ENCODE data around the gene AXDND1. TPM values are rescaled to one million over a fixed set of nuclear protein-coding genes. Genes with fewer than 3 reads are reported as not detected.
A peak's percentile ranks its signal among the peaks of the same experiment; 100 is the strongest.

The AXDND1 gene
- total RNA-seq, 1 experiment from 2014 or later, result 0.48 TPM

DNA sequence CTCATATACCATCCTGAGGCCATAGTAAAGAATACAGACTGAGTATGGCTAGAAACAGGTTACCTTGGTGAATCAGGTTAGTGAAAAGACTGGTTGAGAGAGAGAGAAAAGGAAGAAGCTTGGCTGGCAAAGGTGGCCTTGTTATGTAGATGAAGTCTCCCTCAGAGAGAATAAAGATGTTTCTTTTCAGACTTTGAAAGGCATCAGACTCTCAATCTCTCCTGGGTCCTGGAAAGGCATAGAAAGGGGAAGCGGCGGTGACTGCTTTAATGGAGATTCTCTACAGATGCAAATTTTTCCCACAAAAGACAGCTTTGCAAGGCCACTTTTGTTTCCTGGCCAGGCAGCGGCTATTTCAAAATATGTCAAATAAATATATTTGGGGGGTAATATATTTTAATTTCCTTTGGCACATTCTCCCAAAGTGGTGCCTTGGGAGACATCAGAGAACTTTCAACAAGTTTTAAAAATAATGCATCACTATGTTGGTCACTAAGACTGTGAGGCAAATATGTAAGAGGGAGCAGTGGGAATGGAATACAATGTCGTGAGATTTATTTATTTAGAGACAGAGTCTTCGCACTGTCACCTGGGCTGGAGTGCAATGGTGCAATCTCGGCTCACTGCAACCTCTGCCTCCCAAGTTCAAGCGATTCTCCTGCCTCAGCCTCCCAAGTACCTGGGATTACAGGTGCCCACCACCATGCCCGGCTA lies 163.9 kb downstream of the AXDND1 start:
- in situ Hi-C loops (cut with HindIII; ENCODE audit: low pct_unique_long_range_greater_than_20kb, low sequenced_read_pairs), result no loop called here
- DNase-seq (ENCODE audit: low read depth, low spot score), result no peak

GRCh38 chr1:179530352-179530751 lies 164.6 kb downstream of the AXDND1 start:
- no peak for DNase-seq (ENCODE audit: low read depth, low spot score)
- in situ Hi-C loops (cut with HindIII; ENCODE audit: low pct_unique_long_range_greater_than_20kb, low sequenced_read_pairs), result no loop called here

GRCh38 chr1:179541774-179542173 lies 176.0 kb downstream of the AXDND1 start:
- no peak for DNase-seq (ENCODE audit: low read depth, low spot score)
- in situ Hi-C loops (cut with HindIII; ENCODE audit: low pct_unique_long_range_greater_than_20kb, low sequenced_read_pairs), result no loop called here

- in situ Hi-C loops (cut with HindIII; ENCODE audit: low pct_unique_long_range_greater_than_20kb, low sequenced_read_pairs), result no loop called here
- no peak for DNase-seq (ENCODE audit: low read depth, low spot score)
These were observed 179.6 kb downstream of the AXDND1 start for GRCh38 chr1:179545321-179545720.

- DNase-seq (ENCODE audit: low read depth, low spot score), result no peak
- in situ Hi-C loops (cut with HindIII; ENCODE audit: low pct_unique_long_range_greater_than_20kb, low sequenced_read_pairs), result no loop called here
These were observed 181.3 kb downstream of the AXDND1 start for GRCh38 chr1:179547021-179547535.

GRCh38 chr1:179548666-179549367 lies 183.0 kb downstream of the AXDND1 start:
- in situ Hi-C loops (cut with HindIII; ENCODE audit: low pct_unique_long_range_greater_than_20kb, low sequenced_read_pairs), result no loop called here
- no peak for DNase-seq (ENCODE audit: low read depth, low spot score)

GRCh38 chr1:179549368-179549700 lies 183.6 kb downstream of the AXDND1 start:
- in situ Hi-C loops (cut with HindIII; ENCODE audit: low pct_unique_long_range_greater_than_20kb, low sequenced_read_pairs), result no loop called here

GRCh38 chr1:179550746-179551682 lies 185.2 kb downstream of the AXDND1 start:
- in situ Hi-C loops (cut with HindIII; ENCODE audit: low pct_unique_long_range_greater_than_20kb, low sequenced_read_pairs), result no loop called here
- DNase-seq (ENCODE audit: low read depth, low spot score), result peak; percentile 89

More at GRCh38 chr1:179549368-179549700, 183.6 kb downstream of the AXDND1 start:
- DNase-seq (ENCODE audit: low read depth, low spot score), result no peak

DNA sequence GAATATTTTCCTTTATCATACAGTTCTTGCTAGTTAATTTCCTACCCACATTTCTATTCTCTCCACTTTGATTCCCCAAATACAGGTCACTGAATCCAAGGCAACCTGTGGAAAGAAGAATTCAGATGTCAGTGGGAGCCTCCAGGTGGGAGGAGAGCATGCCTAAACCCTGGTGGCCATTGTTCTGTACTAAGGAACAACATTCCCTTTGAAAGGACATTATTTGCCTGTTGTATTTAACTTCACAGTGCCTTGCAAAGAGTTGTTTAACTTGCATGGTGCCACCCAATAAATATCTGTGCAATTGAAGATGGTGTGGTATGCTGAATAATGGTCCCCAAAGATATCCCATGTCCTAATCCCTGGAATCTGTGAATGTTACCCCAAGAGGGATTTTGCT lies 188.7 kb downstream of the AXDND1 start:
- in situ Hi-C loops (cut with HindIII; ENCODE audit: low pct_unique_long_range_greater_than_20kb, low sequenced_read_pairs), result no loop called here

GRCh38 chr1:179558078-179558477 lies 192.3 kb downstream of the AXDND1 start:
- in situ Hi-C loops (cut with HindIII; ENCODE audit: low pct_unique_long_range_greater_than_20kb, low sequenced_read_pairs), result no loop called here
- DNase-seq (ENCODE audit: low read depth, low spot score), result no peak

More for the DNA sequence above, 188.7 kb downstream of the AXDND1 start:
- DNase-seq (ENCODE audit: low read depth, low spot score), result no peak

- DNase-seq (ENCODE audit: low read depth, low spot score), result no peak
- in situ Hi-C loops (cut with HindIII; ENCODE audit: low pct_unique_long_range_greater_than_20kb, low sequenced_read_pairs), result no loop called here
These were observed 209.9 kb downstream of the AXDND1 start, which contains the start of gene NPHS2 for GRCh38 chr1:179575497-179576314. NPHS2 (minus strand) TSS chr1:179575948; CDS start chr1:179575864, 84 bp downstream.

DNA sequence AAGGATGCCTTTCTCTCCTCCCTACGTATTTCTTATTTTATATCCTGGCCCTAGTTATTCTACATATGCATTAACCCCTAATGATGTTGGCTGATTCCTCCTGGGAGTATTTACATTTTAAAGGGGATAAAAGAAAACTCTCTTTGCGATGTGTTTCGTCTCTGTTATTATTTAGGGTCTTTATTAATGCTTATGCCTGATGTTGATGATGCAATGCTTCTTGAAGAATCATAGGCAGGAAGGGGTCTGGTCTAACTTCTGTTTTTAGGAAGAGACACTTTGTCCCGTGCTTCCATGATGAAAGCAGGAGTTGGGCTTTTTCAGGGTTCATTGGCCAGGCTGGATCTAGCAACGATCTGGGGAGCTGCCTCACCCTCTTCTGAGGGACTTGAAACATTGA lies 210.7 kb downstream of the AXDND1 start:
- no peak for DNase-seq (ENCODE audit: low read depth, low spot score)
- in situ Hi-C loops (cut with HindIII; ENCODE audit: low pct_unique_long_range_greater_than_20kb, low sequenced_read_pairs), result no loop called here

GRCh38 chr1:179583771-179584320 lies 218.1 kb downstream of the AXDND1 start:
- in situ Hi-C loops (cut with HindIII; ENCODE audit: low pct_unique_long_range_greater_than_20kb, low sequenced_read_pairs), result no loop called here
- DNase-seq (ENCODE audit: low read depth, low spot score), result no peak

DNA sequence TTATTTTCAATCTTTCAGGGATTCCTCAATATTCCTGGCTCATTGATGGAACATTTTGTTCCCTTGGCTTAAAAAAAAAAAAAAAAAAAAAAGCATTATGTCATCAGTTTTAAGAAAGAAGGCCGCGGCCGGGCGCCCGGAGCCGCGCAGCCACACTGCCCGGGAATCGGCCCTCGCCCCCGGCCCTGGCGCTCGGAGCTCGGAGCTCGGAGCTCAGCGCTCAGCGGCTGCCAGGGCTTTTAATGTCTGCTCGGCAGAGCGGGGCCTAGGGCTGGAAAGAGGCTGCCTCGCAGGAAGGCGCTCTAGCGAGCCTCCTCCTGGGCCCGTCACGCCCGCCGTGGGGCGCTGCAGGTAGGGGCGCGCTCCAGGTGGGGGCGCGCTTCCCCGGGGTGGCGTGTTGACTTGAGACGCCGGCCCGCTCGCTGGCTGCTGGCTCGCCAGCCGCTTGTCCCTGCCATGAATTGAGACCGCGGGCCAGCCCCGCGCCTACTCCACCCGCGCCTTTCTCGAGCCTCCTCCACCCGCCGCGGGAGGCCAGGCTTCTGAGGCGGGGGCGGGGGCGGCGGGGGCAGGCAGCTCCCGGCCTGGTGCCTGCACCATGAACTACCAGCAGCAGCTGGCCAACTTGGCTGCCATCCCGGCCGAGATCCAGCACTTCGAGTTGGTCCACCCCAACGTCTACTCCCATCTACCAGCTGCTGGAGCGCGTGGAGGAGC lies 220.5 kb downstream of the AXDND1 start:
- DNase-seq (ENCODE audit: low read depth, low spot score), result peak; percentile 32
- in situ Hi-C loops (cut with HindIII; ENCODE audit: low pct_unique_long_range_greater_than_20kb, low sequenced_read_pairs), result no loop called here

DNA sequence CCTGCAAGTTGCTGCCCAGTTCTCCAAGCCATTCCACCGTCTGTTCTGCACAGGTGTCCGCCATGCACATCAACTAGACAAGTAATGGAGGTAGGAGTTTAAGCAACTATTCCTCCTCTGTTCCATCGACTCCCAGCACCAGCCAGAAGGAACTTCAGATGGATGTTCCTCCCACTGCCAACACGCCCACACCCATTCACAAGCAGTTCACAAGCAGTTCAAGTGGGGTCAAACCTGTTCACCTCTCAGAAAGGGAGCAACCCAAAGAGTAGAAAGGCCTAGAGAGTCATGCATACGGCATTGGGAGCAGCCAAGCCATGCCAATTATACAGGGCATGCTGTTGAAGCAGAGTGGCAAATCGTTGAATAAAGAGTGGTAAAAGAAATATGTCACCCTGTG lies 221.6 kb downstream of the AXDND1 start:
- no peak for DNase-seq (ENCODE audit: low read depth, low spot score)
- in situ Hi-C loops (cut with HindIII; ENCODE audit: low pct_unique_long_range_greater_than_20kb, low sequenced_read_pairs), result no loop called here

DNA sequence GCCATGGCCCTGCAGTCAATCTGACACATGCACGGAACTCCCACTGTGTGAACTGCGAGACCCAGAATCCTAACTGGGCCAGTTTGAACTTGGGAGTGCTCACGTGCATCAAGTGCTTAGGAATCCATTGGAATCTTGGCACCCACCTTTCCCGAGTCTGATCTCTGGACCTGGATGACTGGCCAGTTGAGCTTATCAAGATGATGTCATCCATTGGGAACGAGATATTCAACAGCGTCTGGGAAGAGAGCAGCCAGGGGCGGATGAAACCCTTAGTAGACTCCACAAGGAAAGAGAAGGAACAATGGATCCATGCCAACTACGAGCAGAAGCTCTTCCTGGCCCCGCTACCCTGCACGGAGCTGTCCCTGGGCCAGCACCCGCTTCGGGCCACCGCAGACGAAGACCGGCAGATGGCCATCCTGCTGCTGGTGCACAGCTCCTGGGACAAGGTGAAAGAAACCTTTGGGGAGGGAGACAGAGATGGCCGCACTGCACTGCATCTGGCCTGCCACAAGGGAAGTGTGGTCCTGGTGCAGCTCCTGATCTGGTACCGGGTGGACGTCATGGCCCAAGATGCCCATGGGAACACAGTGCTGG lies 222.8 kb downstream of the AXDND1 start:
- DNase-seq (ENCODE audit: low read depth, low spot score), result no peak
- in situ Hi-C loops (cut with HindIII; ENCODE audit: low pct_unique_long_range_greater_than_20kb, low sequenced_read_pairs), result no loop called here
